Cardiac fibroblast (primary cell): ENCODE measurements around the gene RCHY1.

Source experiments
- DNase-seq, 2 donors: peaks; one replicate each; pipeline versions ENCODE4 v3.0.0 to v3.0.0-alpha.2; 2010; ENCODE audit warnings: low read depth in 2 of 2
- H3K4me3 ChIP-seq, 2 donors: replicated peaks in 1 of 2; 1 replicate in 1 of 2; 2 replicates in 1 of 2; pipeline ENCODE4 v1.5.1; 2011; ENCODE audit warnings: low read depth in 2 of 2, low read length in 2 of 2, mild to moderate bottlenecking in 2 of 2, moderate library complexity in 1 of 2
- CTCF ChIP-seq: IDR thresholded peaks from one replicate; pipeline ENCODE4 v1.5.1; 2011; ENCODE audit warnings: low read depth, mild to moderate bottlenecking, low read length, inconsistent platforms

Gene RCHY1

DNA sequence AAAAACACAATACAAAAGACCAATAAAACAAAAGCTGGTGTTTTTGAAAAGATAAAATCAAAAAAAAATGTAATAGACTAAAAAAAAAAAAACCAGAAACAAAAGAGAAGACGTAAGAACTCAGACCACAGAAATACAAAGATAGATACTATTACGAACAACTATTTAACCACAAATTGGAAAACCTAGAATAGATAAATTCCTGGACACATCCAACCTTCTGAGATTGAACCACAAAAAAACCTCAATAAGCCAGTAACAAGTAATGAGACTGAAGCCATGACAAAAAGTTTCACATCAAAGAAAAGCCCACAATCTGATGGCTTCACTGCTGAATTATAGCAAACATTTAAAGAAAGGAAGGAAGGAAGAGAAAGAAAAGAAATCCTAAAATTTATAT lies 16.2 kb downstream of the RCHY1 start:
- no peak for TF ChIP-seq CTCF
- H3K4me3 ChIP-seq, result no peak overlapping the region
- DNase-seq, result no peak

GRCh38 chr4:75497133-75497532 lies 17.1 kb downstream of the RCHY1 start:
- no peak overlapping the region for H3K4me3 ChIP-seq
- TF ChIP-seq CTCF, result no peak
- DNase-seq, result peak in 1 of 2 donors; percentile 54

GRCh38 chr4:75496406-75496805 lies 17.8 kb downstream of the RCHY1 start:
- TF ChIP-seq CTCF, result no peak
- DNase-seq, result no peak
- H3K4me3 ChIP-seq, result no peak overlapping the region

DNA sequence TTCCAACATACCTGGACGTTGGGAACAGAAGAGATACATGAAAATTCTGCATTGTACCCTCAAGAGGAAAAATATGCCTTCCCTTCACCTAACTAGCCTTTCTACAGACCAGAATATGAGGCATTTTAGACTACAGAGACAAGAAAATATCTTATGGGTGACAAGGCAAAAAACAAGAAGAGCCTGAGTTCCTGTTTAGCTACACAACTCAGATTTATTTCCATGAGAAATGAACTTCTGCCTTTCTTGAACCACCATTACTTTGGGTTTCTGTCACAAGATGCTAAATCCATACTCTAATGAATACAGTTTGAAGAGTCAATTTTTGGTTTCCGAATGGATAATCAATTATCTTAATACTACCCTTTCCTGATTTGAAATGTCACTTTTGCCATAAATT lies 18.7 kb downstream of the RCHY1 start:
- no peak for TF ChIP-seq CTCF
- no peak overlapping the region for H3K4me3 ChIP-seq
- no peak for DNase-seq

DNA sequence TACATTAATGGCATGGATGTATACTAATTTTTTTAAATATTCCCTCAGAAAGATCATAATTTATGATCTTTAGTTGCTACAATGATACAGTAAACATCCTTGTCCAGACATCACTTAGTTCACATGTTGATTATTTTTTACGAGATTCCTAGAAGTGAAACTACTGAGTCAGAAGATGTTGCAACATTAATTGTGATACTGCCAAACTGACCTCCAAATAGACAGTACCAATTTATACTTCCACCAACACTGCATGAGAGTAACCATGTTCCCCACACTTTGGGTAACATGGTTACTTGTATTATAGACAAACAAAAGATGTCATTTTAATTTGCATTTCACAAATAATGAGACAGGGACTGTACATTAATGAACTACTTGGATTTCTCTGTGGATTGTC lies 19.6 kb downstream of the RCHY1 start:
- TF ChIP-seq CTCF, result no peak
- peak; percentile 79 to 82 for DNase-seq
- H3K4me3 ChIP-seq, result no peak overlapping the region

DNA sequence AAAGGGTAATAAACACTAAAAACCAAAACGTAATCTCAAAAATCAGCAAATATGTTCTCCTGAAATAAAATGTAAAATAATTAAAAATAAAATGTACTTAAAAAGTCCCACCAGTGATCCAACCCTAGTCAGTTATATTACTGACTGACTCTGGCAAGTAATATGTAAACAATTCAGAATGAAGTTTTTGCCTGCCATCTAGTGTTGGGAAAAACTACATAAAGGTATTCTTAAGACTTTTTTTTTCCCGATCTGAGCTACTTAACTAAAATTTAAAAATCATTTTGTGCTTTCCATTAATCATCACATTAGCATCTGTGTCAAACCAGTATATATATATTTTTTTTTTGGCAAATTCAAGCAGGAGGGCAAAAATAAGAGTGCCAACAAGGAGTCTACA lies 24.0 kb downstream of the RCHY1 start:
- H3K4me3 ChIP-seq, result no peak overlapping the region
- peak; percentile 4 for TF ChIP-seq CTCF
- DNase-seq, result peak; percentile 57 to 62

- H3K4me3 ChIP-seq, result no peak overlapping the region
- no peak for DNase-seq
- TF ChIP-seq CTCF, result no peak
Measured at GRCh38 chr4:75484190-75484589, 30.0 kb downstream of the RCHY1 start.
